HEK293 (cell line): ENCODE results near the gene EDA.

Experiments used
- CTCF ChIA-PET: fragments of 350-600 bp; formaldehyde crosslinking; extraction: SDS; loops from one replicate; lab custom pipeline; 2021; ENCODE audit warnings: antibody characterized with exemption; lab: Yijun Ruan, JAX
- POLR2A ChIA-PET: fragments of 300-600 bp; formaldehyde crosslinking; extraction: SDS; loops from one replicate; lab custom pipeline; 2020; ENCODE audit warnings: antibody characterized with exemption, inconsistent platforms; lab: Yijun Ruan, JAX
- H3K27ac ChIP-seq: fragments of 200-500 bp; sonication (Bioruptor generic); 2 replicates; pipeline ENCODE4 v1.5.1; 2014; ENCODE audit warnings: low read depth, low read length, control low read depth, inconsistent platforms; ENCODE audit errors: extremely low read depth
- H3K36me3 ChIP-seq, 2 experiments: fragments of 200-500 bp in 1 of 2; sonication (Bioruptor generic) in 1 of 2; 1 replicate in 1 of 2; 2 replicates in 1 of 2; pipeline ENCODE4 v1.5.1; 2014 to 2017; ENCODE audit warnings: inconsistent platforms in 2 of 2, low read length in 2 of 2; ENCODE audit not compliant: control insufficient read depth in 2 of 2, insufficient read depth in 1 of 2
- H3K4me1 ChIP-seq: fragments of 200-500 bp; sonication (Bioruptor generic); 2 replicates; pipeline ENCODE4 v1.5.1; 2014; ENCODE audit warnings: mild to moderate bottlenecking, low read length, inconsistent platforms; ENCODE audit not compliant: control insufficient read depth, insufficient read depth
- H3K4me3 ChIP-seq: 2 replicates; pipeline ENCODE4 v1.5.1; 2011; ENCODE audit warnings: low read depth, mild to moderate bottlenecking, control low read depth, low read length, moderate library complexity
- H3K9me3 ChIP-seq: fragments of 200-500 bp; sonication (Bioruptor generic); 2 replicates; pipeline ENCODE4 v1.5.1; 2014; ENCODE audit warnings: low read depth, low read length, inconsistent platforms; ENCODE audit not compliant: control insufficient read depth, insufficient read depth
- BCL11B ChIP-seq: fragments of 450-650 bp; formaldehyde crosslinking; IDR thresholded peaks from 2 replicates; pipeline ENCODE4 v1.5.1; 2016; ENCODE audit warnings: low read depth, missing biosample characterization, missing genetic modification characterization
- EGR2 ChIP-seq: fragments of 450-650 bp; formaldehyde crosslinking; IDR thresholded peaks from 2 replicates; pipeline ENCODE4 v1.5.1; 2016; ENCODE audit warnings: low read depth, missing biosample characterization, missing genetic modification characterization
- ZBTB17 ChIP-seq: fragments of 450-650 bp; formaldehyde crosslinking; IDR thresholded peaks from 2 replicates; pipeline ENCODE4 v1.5.1; 2016; ENCODE audit warnings: missing biosample characterization, missing genetic modification characterization
- ZFP37 ChIP-seq: fragments of 450-650 bp; formaldehyde crosslinking; IDR thresholded peaks from 2 replicates; pipeline ENCODE4 v1.5.1; 2016; ENCODE audit warnings: missing biosample characterization, missing genetic modification characterization
- ZNF132 ChIP-seq: fragments of 450-650 bp; formaldehyde crosslinking; IDR thresholded peaks from 2 replicates; pipeline ENCODE4 v1.5.1; 2017; ENCODE audit warnings: missing biosample characterization, missing genetic modification characterization, borderline replicate concordance
- ZNF138 ChIP-seq: fragments of 450-650 bp; formaldehyde crosslinking; IDR thresholded peaks from 2 replicates; pipeline ENCODE4 v1.5.1; 2016; ENCODE audit warnings: missing biosample characterization, missing genetic modification characterization, borderline replicate concordance
- ZNF292 ChIP-seq: fragments of 450-650 bp; formaldehyde crosslinking; IDR thresholded peaks from 2 replicates; pipeline ENCODE4 v1.5.1; 2016; ENCODE audit warnings: low read depth, missing biosample characterization, missing genetic modification characterization, borderline replicate concordance
- ZNF391 ChIP-seq: fragments of 450-650 bp; formaldehyde crosslinking; IDR thresholded peaks from 2 replicates; pipeline ENCODE4 v1.5.1; 2016; ENCODE audit warnings: low read depth, missing biosample characterization, missing genetic modification characterization, borderline replicate concordance
- ZNF394 ChIP-seq: fragments of 450-650 bp; formaldehyde crosslinking; IDR thresholded peaks from 2 replicates; pipeline ENCODE4 v1.5.1; 2016; ENCODE audit warnings: missing biosample characterization, missing genetic modification characterization, mild to moderate bottlenecking, moderate library complexity, borderline replicate concordance
- ZNF423 ChIP-seq: fragments of 450-650 bp; formaldehyde crosslinking; IDR thresholded peaks from 2 replicates; pipeline ENCODE4 v1.5.1; 2016; ENCODE audit warnings: missing biosample characterization, missing genetic modification characterization
- ZNF426 ChIP-seq: fragments of 450-650 bp; formaldehyde crosslinking; IDR thresholded peaks from 2 replicates; pipeline ENCODE4 v1.5.1; 2017; ENCODE audit warnings: missing biosample characterization, missing genetic modification characterization, mild to moderate bottlenecking, inconsistent platforms, moderate library complexity
- ZNF596 ChIP-seq: fragments of 450-650 bp; IDR thresholded peaks from 2 replicates; pipeline ENCODE4 v1.5.0; 2018; ENCODE audit warnings: missing biosample characterization, mild to moderate bottlenecking, missing genetic modification characterization, moderate library complexity
- ZNF768 ChIP-seq: fragments of 450-650 bp; formaldehyde crosslinking; IDR thresholded peaks from 2 replicates; pipeline ENCODE4 v1.5.1; 2018; ENCODE audit warnings: missing biosample characterization, mild to moderate bottlenecking, missing genetic modification characterization
- TF ChIP-seq, protein P1 (sequence below): fragments of 450-650 bp; formaldehyde crosslinking; IDR thresholded peaks from 2 replicates; pipeline ENCODE4 v1.5.1; 2016; ENCODE audit warnings: missing biosample characterization, missing genetic modification characterization
- TF ChIP-seq, protein P2 (sequence below): fragments of 450-650 bp; formaldehyde crosslinking; conservative IDR thresholded peaks from 2 replicates; pipeline ENCODE4 v1.5.1; 2016; ENCODE audit warnings: low read depth, missing biosample characterization, missing genetic modification characterization
- TF ChIP-seq, protein P3 (sequence below): fragments of 450-650 bp; formaldehyde crosslinking; IDR thresholded peaks from 2 replicates; pipeline ENCODE4 v1.5.1; 2017; ENCODE audit warnings: missing biosample characterization, mild to moderate bottlenecking, missing genetic modification characterization, moderate library complexity
- TF ChIP-seq, protein P4 (sequence below): fragments of 450-650 bp; formaldehyde crosslinking; IDR thresholded peaks from 2 replicates; pipeline ENCODE4 v1.5.1; 2016; ENCODE audit warnings: missing biosample characterization, missing genetic modification characterization
- TF ChIP-seq, protein P5 (sequence below): fragments of 450-650 bp; formaldehyde crosslinking; IDR thresholded peaks from 2 replicates; pipeline ENCODE4 v1.5.1; 2016; ENCODE audit warnings: missing biosample characterization, missing genetic modification characterization, borderline replicate concordance

Gene EDA

DNA sequence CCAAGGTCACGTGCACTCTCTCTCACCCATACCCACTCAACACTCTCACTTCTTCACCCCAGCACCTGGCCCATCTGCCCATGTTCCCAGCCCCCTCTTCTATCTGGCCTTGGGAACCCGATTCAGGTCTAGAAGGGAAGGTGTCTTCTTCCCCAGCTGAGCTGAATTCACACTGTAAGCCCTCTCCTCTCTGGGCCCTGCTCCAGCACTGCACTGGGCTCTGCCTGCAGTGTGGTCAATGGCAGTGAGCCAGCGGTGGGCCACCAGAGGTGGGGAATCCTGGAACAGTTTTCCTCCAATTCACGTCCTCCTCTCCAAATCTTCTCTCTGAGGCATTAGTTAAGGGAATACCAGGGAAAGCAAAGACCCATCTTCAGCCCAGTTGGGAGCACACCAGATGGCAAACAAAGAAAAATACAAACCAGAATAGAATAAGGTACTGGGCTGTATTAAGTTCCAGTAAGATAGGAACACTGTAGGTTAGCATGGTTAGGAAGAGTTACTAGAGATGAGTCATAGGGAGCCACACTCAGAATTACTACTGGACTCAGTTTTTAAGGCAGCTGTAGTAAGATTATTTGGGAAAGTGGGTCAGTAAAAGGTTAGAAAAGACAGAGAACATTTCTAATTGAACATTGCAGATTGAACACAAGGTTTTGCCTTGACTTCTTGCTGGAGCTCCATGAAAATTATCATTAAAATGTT is 428.8 kb downstream of the EDA start (continued):
- TF ChIP-seq ZNF391 (tag by site-specific recombination): no peak
- TF ChIP-seq ZBTB17 (tag by site-specific recombination): no peak
- no peak for TF ChIP-seq ZNF138 (tag by site-specific recombination)
- TF ChIP-seq ZNF394 (tag by site-specific recombination): no peak
- no peak for TF ChIP-seq ZNF426 (tag by site-specific recombination)
- TF ChIP-seq, protein P1, sequence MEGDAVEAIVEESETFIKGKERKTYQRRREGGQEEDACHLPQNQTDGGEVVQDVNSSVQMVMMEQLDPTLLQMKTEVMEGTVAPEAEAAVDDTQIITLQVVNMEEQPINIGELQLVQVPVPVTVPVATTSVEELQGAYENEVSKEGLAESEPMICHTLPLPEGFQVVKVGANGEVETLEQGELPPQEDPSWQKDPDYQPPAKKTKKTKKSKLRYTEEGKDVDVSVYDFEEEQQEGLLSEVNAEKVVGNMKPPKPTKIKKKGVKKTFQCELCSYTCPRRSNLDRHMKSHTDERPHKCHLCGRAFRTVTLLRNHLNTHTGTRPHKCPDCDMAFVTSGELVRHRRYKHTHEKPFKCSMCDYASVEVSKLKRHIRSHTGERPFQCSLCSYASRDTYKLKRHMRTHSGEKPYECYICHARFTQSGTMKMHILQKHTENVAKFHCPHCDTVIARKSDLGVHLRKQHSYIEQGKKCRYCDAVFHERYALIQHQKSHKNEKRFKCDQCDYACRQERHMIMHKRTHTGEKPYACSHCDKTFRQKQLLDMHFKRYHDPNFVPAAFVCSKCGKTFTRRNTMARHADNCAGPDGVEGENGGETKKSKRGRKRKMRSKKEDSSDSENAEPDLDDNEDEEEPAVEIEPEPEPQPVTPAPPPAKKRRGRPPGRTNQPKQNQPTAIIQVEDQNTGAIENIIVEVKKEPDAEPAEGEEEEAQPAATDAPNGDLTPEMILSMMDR (tag by site-specific recombination): no peak
- TF ChIP-seq ZNF423 (tag by site-specific recombination): no peak
- no peak for TF ChIP-seq ZNF132 (tag by site-specific recombination)
- TF ChIP-seq ZNF596 (tag by site-specific recombination): no peak
- TF ChIP-seq EGR2 (tag by site-specific recombination): no peak

DNA sequence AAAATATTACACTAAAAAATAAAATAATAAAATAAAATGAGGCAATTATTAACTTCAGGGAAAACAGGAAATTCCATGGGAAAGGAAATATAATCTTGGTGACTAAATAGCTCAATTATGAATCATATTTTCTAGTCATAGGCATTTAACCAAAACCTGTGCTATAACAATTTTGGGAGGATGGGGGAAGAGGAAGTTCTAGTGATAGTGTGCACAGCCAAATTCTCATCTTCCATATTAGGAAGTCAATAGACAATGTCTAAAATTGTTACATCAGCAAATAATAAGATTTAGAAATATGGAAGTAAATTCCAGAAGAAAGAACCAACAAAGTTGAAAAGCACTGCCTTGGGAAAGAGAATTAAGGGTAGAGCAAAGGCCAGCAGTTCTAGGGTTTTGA is 431.1 kb downstream of the EDA start:
- H3K27ac ChIP-seq: no peak overlapping the region

More for the DNA sequence above, 431.1 kb downstream of the EDA start:
- H3K9me3 ChIP-seq: no peaks in the 10 kb centered on the region
- POLR2A ChIA-PET: no interaction called here
- H3K36me3 ChIP-seq: no peaks in the 10 kb centered on the region
- no peak for TF ChIP-seq ZNF292 (tag by site-specific recombination)
- TF ChIP-seq, protein P2, sequence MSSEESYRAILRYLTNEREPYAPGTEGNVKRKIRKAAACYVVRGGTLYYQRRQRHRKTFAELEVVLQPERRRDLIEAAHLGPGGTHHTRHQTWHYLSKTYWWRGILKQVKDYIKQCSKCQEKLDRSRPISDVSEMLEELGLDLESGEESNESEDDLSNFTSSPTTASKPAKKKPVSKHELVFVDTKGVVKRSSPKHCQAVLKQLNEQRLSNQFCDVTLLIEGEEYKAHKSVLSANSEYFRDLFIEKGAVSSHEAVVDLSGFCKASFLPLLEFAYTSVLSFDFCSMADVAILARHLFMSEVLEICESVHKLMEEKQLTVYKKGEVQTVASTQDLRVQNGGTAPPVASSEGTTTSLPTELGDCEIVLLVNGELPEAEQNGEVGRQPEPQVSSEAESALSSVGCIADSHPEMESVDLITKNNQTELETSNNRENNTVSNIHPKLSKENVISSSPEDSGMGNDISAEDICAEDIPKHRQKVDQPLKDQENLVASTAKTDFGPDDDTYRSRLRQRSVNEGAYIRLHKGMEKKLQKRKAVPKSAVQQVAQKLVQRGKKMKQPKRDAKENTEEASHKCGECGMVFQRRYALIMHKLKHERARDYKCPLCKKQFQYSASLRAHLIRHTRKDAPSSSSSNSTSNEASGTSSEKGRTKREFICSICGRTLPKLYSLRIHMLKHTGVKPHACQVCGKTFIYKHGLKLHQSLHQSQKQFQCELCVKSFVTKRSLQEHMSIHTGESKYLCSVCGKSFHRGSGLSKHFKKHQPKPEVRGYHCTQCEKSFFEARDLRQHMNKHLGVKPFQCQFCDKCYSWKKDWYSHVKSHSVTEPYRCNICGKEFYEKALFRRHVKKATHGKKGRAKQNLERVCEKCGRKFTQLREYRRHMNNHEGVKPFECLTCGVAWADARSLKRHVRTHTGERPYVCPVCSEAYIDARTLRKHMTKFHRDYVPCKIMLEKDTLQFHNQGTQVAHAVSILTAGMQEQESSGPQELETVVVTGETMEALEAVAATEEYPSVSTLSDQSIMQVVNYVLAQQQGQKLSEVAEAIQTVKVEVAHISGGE (tag by site-specific recombination): no peak
- no peak for TF ChIP-seq ZFP37
- no peak for TF ChIP-seq BCL11B (tag by site-specific recombination)
- no peak for TF ChIP-seq ZNF768 (tag by site-specific recombination)
- TF ChIP-seq, protein P3, sequence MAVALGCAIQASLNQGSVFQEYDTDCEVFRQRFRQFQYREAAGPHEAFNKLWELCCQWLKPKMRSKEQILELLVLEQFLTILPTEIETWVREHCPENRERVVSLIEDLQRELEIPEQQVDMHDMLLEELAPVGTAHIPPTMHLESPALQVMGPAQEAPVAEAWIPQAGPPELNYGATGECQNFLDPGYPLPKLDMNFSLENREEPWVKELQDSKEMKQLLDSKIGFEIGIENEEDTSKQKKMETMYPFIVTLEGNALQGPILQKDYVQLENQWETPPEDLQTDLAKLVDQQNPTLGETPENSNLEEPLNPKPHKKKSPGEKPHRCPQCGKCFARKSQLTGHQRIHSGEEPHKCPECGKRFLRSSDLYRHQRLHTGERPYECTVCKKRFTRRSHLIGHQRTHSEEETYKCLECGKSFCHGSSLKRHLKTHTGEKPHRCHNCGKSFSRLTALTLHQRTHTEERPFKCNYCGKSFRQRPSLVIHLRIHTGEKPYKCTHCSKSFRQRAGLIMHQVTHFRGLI (tag by site-specific recombination): no peak
- TF ChIP-seq, protein P4, sequence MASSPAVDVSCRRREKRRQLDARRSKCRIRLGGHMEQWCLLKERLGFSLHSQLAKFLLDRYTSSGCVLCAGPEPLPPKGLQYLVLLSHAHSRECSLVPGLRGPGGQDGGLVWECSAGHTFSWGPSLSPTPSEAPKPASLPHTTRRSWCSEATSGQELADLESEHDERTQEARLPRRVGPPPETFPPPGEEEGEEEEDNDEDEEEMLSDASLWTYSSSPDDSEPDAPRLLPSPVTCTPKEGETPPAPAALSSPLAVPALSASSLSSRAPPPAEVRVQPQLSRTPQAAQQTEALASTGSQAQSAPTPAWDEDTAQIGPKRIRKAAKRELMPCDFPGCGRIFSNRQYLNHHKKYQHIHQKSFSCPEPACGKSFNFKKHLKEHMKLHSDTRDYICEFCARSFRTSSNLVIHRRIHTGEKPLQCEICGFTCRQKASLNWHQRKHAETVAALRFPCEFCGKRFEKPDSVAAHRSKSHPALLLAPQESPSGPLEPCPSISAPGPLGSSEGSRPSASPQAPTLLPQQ (tag by site-specific recombination): no peak
- TF ChIP-seq, protein P5, sequence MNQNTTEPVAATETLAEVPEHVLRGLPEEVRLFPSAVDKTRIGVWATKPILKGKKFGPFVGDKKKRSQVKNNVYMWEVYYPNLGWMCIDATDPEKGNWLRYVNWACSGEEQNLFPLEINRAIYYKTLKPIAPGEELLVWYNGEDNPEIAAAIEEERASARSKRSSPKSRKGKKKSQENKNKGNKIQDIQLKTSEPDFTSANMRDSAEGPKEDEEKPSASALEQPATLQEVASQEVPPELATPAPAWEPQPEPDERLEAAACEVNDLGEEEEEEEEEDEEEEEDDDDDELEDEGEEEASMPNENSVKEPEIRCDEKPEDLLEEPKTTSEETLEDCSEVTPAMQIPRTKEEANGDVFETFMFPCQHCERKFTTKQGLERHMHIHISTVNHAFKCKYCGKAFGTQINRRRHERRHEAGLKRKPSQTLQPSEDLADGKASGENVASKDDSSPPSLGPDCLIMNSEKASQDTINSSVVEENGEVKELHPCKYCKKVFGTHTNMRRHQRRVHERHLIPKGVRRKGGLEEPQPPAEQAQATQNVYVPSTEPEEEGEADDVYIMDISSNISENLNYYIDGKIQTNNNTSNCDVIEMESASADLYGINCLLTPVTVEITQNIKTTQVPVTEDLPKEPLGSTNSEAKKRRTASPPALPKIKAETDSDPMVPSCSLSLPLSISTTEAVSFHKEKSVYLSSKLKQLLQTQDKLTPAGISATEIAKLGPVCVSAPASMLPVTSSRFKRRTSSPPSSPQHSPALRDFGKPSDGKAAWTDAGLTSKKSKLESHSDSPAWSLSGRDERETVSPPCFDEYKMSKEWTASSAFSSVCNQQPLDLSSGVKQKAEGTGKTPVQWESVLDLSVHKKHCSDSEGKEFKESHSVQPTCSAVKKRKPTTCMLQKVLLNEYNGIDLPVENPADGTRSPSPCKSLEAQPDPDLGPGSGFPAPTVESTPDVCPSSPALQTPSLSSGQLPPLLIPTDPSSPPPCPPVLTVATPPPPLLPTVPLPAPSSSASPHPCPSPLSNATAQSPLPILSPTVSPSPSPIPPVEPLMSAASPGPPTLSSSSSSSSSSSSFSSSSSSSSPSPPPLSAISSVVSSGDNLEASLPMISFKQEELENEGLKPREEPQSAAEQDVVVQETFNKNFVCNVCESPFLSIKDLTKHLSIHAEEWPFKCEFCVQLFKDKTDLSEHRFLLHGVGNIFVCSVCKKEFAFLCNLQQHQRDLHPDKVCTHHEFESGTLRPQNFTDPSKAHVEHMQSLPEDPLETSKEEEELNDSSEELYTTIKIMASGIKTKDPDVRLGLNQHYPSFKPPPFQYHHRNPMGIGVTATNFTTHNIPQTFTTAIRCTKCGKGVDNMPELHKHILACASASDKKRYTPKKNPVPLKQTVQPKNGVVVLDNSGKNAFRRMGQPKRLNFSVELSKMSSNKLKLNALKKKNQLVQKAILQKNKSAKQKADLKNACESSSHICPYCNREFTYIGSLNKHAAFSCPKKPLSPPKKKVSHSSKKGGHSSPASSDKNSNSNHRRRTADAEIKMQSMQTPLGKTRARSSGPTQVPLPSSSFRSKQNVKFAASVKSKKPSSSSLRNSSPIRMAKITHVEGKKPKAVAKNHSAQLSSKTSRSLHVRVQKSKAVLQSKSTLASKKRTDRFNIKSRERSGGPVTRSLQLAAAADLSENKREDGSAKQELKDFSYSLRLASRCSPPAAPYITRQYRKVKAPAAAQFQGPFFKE: no peak
- TF ChIP-seq, all 188 proteins: peak for 0
- no peaks in the 10 kb centered on the region for H3K4me1 ChIP-seq
- CTCF ChIA-PET: interaction anchor here (0.7 kb wide), 1 partner anchor 22 kb away, joined by 3 read pairs; no protein-coding TSS in a partner anchor
- H3K4me3 ChIP-seq: no peak overlapping the region
